ENCODE measurements around the gene DNAH9.
"Not testable (repeated sequence)": the region's sequence is repeated elsewhere in the genome, so short reads cannot be mapped to it uniquely, and the experiment has no call there.

The DNAH9 gene

GRCh38 chr17:11950771-11951519 is 352.7 kb downstream of the DNAH9 start:
- no peak overlapping the region for H3K4me3 ChIP-seq (ENCODE audit: low read depth, low read length)

GRCh38 chr17:11952610-11953009 is 354.3 kb downstream of the DNAH9 start:
- no peak for DNase-seq
- Histone ChIP-seq H3K9me3 (no peaks in the 10 kb centered on the region), H3K36me3 (no peaks in the 10 kb centered on the region), H3K4me1 (no peaks in the 10 kb centered on the region), H3K4me3 (ENCODE audit: low read depth, low read length) (no peak overlapping the region), H3K27me3 (no peaks in the 10 kb centered on the region)
- no peak for TF ChIP-seq CTCF (IDR thresholded peaks at IDR 0.05; ENCODE audit: low read depth, low read length)

More at GRCh38 chr17:11950771-11951519, 352.7 kb downstream of the DNAH9 start:
- no peak for TF ChIP-seq CTCF (IDR thresholded peaks at IDR 0.05; ENCODE audit: low read depth, low read length)
- Histone ChIP-seq H3K36me3 (no peaks in the 10 kb centered on the region), H3K9me3 (no peaks in the 10 kb centered on the region), H3K4me1 (no peaks in the 10 kb centered on the region), H3K27me3 (no peaks in the 10 kb centered on the region)
- DNase-seq: no peak

- TF ChIP-seq CTCF (IDR thresholded peaks at IDR 0.05; ENCODE audit: low read depth, low read length): no peak
- DNase-seq: no peak
- Histone ChIP-seq H3K4me3 (ENCODE audit: low read depth, low read length) (no peak overlapping the region), H3K4me1 (no peaks in the 10 kb centered on the region), H3K27me3 (no peaks in the 10 kb centered on the region), H3K9me3 (no peaks in the 10 kb centered on the region), H3K36me3 (no peaks in the 10 kb centered on the region)
These were observed 355.7 kb downstream of the DNAH9 start for GRCh38 chr17:11953924-11954323.

GRCh38 chr17:11954936-11955335 is 356.7 kb downstream of the DNAH9 start:
- Histone ChIP-seq H3K4me3 (ENCODE audit: low read depth, low read length) (no peak overlapping the region), H3K36me3 (no peaks in the 10 kb centered on the region), H3K9me3 (no peaks in the 10 kb centered on the region), H3K27me3 (no peaks in the 10 kb centered on the region), H3K4me1 (no peaks in the 10 kb centered on the region)
- TF ChIP-seq CTCF (IDR thresholded peaks at IDR 0.05; ENCODE audit: low read depth, low read length): no peak
- DNase-seq: no peak

- Histone ChIP-seq H3K36me3 (no peaks in the 10 kb centered on the region), H3K9me3 (no peaks in the 10 kb centered on the region), H3K4me1 (no peaks in the 10 kb centered on the region), H3K4me3 (ENCODE audit: low read depth, low read length) (no peak overlapping the region), H3K27me3 (no peaks in the 10 kb centered on the region)
- no peak for DNase-seq
- TF ChIP-seq CTCF (IDR thresholded peaks at IDR 0.05; ENCODE audit: low read depth, low read length): no peak
These were observed 371.3 kb downstream of the DNAH9 start for GRCh38 chr17:11969565-11969964.

GRCh38 chr17:11972741-11973140 is 374.5 kb downstream of the DNAH9 start:
- not testable (repeated sequence) for H3K4me1 ChIP-seq; H3K4me3 ChIP-seq (ENCODE audit: low read depth, low read length); H3K36me3 ChIP-seq; H3K27me3 ChIP-seq; H3K9me3 ChIP-seq; DNase-seq

Data from BE2C (cell line).